Skin epidermis (tissue), 12 donors: Measurements from ENCODE around the gene CSAG2.
"Not testable (repeated sequence)": the region's sequence is repeated elsewhere in the genome, so short reads cannot be mapped to it uniquely, and the experiment has no call there.

Source experiments
- H3K27ac ChIP-seq, 21 experiments: fragments of 200-600 bp; sonication (generic) in 11 of 21; one replicate each; pipeline ENCODE4 v1.5.0; 2020; ENCODE audit warnings: mild to moderate bottlenecking in 3 of 21, inconsistent platforms in 2 of 21, moderate library complexity in 2 of 21
- H3K4me3 ChIP-seq, 7 experiments: fragments of 200-600 bp; sonication (generic) in 2 of 7; one replicate each; pipeline ENCODE4 v1.5.0; 2020; ENCODE audit warnings: inconsistent platforms in 2 of 7, mild to moderate bottlenecking in 2 of 7, moderate library complexity in 1 of 7

Gene CSAG2

DNA sequence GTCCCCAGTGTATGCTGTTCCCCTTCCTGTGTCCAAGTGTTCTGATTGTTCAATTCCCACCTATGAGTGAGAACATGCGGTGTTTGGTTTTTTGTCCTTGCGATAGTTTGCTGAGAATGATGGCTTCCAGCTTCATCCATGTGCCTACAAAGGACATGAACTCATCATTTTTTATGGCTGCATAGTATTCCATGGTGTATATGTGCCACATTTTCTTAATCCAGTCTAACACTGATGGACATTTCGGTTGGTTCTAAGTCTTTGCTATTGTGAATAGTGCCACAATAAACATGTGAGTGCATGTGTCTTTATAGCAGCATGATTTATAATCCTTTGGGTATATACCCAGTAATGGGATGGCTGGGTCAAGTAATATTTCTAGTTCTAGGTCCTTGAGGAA, 34.4 kb downstream of the CSAG2 start:
- H3K4me3 ChIP-seq, H3K27ac ChIP-seq: not testable (repeated sequence)

DNA sequence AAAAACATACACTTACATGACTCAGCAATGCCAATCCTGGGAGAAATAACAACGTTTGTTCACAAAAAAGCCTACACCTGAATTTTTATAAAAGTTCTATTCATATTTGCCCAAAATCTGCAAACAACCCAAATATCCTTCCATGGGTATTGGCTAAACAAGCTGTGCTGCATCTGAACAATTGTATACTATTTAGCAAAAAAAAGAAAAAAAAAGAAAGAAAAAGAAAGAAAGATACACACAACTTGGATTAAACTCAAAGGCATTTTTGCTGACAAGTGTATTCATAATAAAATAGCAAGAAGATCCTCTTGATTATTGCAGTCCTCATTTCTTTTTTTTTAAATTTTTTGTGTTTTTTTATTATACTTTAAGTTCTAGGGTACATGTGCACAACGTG, 34.9 kb downstream of the CSAG2 start:
- Histone ChIP-seq H3K4me3 (no peak overlapping the region), H3K27ac (no peak overlapping the region)

DNA sequence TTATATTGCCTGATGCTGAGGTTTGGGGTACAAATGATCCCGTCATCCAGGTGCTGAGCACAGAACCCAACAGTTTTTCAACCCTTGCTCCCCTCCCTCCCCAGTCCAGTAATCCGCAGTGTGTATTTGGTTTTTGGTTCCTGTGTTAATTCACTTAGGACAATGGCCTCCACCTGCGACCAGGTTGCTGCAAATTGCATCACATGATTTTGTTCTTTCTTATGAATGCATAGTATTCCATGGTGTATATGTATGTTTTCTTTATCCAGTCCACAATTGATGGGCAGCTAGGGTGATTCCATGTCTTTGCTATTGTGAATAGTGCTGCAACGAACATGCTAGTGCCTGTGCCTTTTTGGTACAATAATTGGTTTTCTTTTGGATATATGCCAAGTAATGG, 46.0 kb downstream of the CSAG2 start:
- Histone ChIP-seq H3K27ac (no peak overlapping the region), H3K4me3 (no peak overlapping the region)

DNA sequence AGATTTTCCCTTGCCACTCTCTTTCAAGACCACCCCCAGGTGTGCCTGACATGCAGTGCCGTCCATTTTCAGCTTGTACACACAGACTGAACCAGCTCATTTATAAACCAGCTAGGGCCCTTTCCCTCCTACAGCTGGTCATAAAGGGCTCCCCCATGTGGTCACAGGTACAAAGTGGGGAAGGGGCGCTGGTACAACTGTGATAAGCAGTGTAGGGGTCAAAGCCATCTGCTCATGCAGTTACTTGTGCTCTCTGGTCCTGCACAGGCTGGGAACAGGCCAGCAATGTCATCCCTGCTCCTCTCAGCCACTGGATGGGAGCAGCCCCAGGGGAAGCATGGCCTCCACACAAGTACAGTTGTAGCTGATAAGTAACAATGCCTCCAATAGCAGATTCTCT, 50.8 kb downstream of the CSAG2 start:
- H3K4me3 ChIP-seq, result no peak overlapping the region
- no peak overlapping the region for H3K27ac ChIP-seq
